Loucy (cell line): ENCODE results near the gene PRR20B.
"Not testable (repeated sequence)": the region's sequence is repeated elsewhere in the genome, so short reads cannot be mapped to it uniquely, and the experiment has no call there.

Experiments used
- H2AFZ ChIP-seq: fragments of 200-600 bp; sonication (generic); 2 replicates; pipeline ENCODE4 v1.6.0; 2016; ENCODE audit warnings: antibody characterized with exemption, mild to moderate bottlenecking, low read length, moderate library complexity
- H3F3A ChIP-seq: fragments of 200-600 bp; 2 replicates; pipeline ENCODE4 v1.6.0; 2016; ENCODE audit warnings: antibody characterized with exemption, low read depth, mild to moderate bottlenecking
- H3K27me3 ChIP-seq: fragments of 200-600 bp; sonication (generic); 2 replicates; pipeline ENCODE4 v1.6.1; 2014; ENCODE audit warnings: low read length, mild to moderate bottlenecking; ENCODE audit not compliant: insufficient read depth, poor library complexity, severe bottlenecking
- H3K36me3 ChIP-seq: fragments of 200-600 bp; sonication (generic); 2 replicates; pipeline ENCODE4 v1.6.1; 2016; ENCODE audit warnings: low read length; ENCODE audit not compliant: insufficient read depth
- H3K4me1 ChIP-seq: fragments of 200-600 bp; sonication (generic); 2 replicates; pipeline ENCODE4 v1.5.1; 2014; ENCODE audit warnings: low read length, mild to moderate bottlenecking; ENCODE audit not compliant: insufficient read depth, poor library complexity, severe bottlenecking
- H3K4me2 ChIP-seq: fragments of 200-600 bp; sonication (generic); 2 replicates; pipeline ENCODE4 v1.6.0; 2014; ENCODE audit warnings: antibody characterized with exemption, low read length, low read depth, mild to moderate bottlenecking; ENCODE audit not compliant: poor library complexity, severe bottlenecking
- H3K4me3 ChIP-seq: fragments of 200-600 bp; sonication (generic); 2 replicates; pipeline ENCODE4 v1.5.1; 2014; ENCODE audit warnings: low read length, mild to moderate bottlenecking, mixed read lengths; ENCODE audit not compliant: poor library complexity, severe bottlenecking
- H3K79me2 ChIP-seq: fragments of 200-600 bp; sonication (generic); 2 replicates; pipeline ENCODE4 v1.6.1; 2014; ENCODE audit warnings: low read length; ENCODE audit not compliant: insufficient read depth
- H3K9ac ChIP-seq: fragments of 200-600 bp; sonication (generic); 2 replicates; pipeline ENCODE4 v1.6.0; 2014; ENCODE audit warnings: mild to moderate bottlenecking, low read depth, low read length, moderate library complexity; ENCODE audit not compliant: poor library complexity, severe bottlenecking
- H3K9me2 ChIP-seq: fragments of 200-600 bp; sonication (generic); replicated peaks from 2 replicates; pipeline ENCODE4 v1.6.1; 2016; ENCODE audit warnings: low read depth, low read length, mixed read lengths
- H3K9me3 ChIP-seq: fragments of 200-600 bp; sonication (generic); 2 replicates; pipeline ENCODE4 v1.6.1; 2014; ENCODE audit warnings: mild to moderate bottlenecking, antibody characterized with exemption, low read length, low read depth; ENCODE audit not compliant: insufficient read depth
- H4K20me1 ChIP-seq: fragments of 200-600 bp; sonication (generic); 2 replicates; pipeline ENCODE4 v1.6.0; 2014; ENCODE audit warnings: antibody characterized with exemption, low read length, mild to moderate bottlenecking; ENCODE audit not compliant: insufficient read depth, poor library complexity, severe bottlenecking
- EZH2phosphoT487 ChIP-seq: fragments of 200-600 bp; IDR thresholded peaks from 2 replicates; pipeline ENCODE4 v1.6.1; 2018; ENCODE audit warnings: antibody characterized with exemption, mild to moderate bottlenecking, moderate library complexity, borderline replicate concordance
- TF ChIP-seq, protein P1 (sequence below): fragments of 200-600 bp; sonication (generic); conservative IDR thresholded peaks from 2 replicates; pipeline ENCODE4 v1.5.1; 2014; ENCODE audit warnings: mild to moderate bottlenecking, antibody characterized with exemption, low read length

PRR20B gene

GRCh38 chr13:57148106-57148505 is 818 bp downstream of the PRR20B start:
- H2AFZ ChIP-seq, H3K27me3 ChIP-seq, H3K4me1 ChIP-seq, H3K9me3 ChIP-seq, H3K79me2 ChIP-seq, H3K36me3 ChIP-seq, H3K4me2 ChIP-seq, H4K20me1 ChIP-seq, H3K9ac ChIP-seq, H3K9me2 ChIP-seq, H3K4me3 ChIP-seq, H3F3A ChIP-seq: not testable (repeated sequence)

DNA sequence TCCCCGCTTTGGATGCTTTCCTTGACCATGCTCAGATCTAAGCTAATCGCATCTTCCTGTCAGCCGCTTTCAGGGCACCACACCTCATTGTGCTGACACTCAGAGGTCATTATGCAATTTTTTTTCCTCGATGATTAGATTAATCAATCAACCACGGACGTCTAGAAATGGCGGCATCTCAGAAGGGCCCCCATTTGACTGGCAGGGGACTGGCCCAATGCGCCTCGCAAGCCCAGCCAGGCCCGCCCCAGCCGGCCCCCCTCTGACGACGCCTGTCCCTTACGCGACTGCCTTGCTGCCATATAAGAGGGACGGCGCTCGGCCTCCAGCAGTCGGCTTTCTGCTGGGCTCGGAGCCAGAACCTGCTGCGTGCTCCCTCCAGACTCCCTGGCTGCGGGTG is 6.5 kb downstream of the PRR20B start, which contains the start of gene PRR20C:
Gene PRR20C (plus strand): TSS at position 301 of the 400 bp plus-strand sequence. CDS start 387 bp downstream, outside the sequence.
- not testable (repeated sequence) for H3K4me3 ChIP-seq, H2AFZ ChIP-seq, H3K27me3 ChIP-seq, H3K36me3 ChIP-seq, H3K79me2 ChIP-seq, H3K9me3 ChIP-seq, H4K20me1 ChIP-seq, H3K9ac ChIP-seq, H3F3A ChIP-seq, H3K4me1 ChIP-seq, H3K9me2 ChIP-seq, H3K4me2 ChIP-seq

DNA sequence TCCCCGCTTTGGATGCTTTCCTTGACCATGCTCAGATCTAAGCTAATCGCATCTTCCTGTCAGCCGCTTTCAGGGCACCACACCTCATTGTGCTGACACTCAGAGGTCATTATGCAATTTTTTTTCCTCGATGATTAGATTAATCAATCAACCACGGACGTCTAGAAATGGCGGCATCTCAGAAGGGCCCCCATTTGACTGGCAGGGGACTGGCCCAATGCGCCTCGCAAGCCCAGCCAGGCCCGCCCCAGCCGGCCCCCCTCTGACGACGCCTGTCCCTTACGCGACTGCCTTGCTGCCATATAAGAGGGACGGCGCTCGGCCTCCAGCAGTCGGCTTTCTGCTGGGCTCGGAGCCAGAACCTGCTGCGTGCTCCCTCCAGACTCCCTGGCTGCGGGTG is 13.0 kb downstream of the PRR20B start, which contains the start of gene PRR20D:
Gene PRR20D (plus strand): TSS at position 301 of the 400 bp plus-strand sequence. CDS start 387 bp downstream, outside the sequence.
- H3K9me2 ChIP-seq, H2AFZ ChIP-seq, H3K4me1 ChIP-seq, H3K4me3 ChIP-seq, H3K9ac ChIP-seq, H4K20me1 ChIP-seq, H3F3A ChIP-seq, H3K4me2 ChIP-seq, H3K36me3 ChIP-seq, H3K9me3 ChIP-seq, H3K27me3 ChIP-seq, H3K79me2 ChIP-seq: not testable (repeated sequence)

DNA sequence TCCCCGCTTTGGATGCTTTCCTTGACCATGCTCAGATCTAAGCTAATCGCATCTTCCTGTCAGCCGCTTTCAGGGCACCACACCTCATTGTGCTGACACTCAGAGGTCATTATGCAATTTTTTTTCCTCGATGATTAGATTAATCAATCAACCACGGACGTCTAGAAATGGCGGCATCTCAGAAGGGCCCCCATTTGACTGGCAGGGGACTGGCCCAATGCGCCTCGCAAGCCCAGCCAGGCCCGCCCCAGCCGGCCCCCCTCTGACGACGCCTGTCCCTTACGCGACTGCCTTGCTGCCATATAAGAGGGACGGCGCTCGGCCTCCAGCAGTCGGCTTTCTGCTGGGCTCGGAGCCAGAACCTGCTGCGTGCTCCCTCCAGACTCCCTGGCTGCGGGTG is 19.6 kb downstream of the PRR20B start, which contains the start of gene PRR20E:
Gene PRR20E (plus strand): TSS at position 301 of the 400 bp plus-strand sequence. CDS start 387 bp downstream, outside the sequence.
- H3K4me2 ChIP-seq, H2AFZ ChIP-seq, H3K79me2 ChIP-seq, H3K9me3 ChIP-seq, H4K20me1 ChIP-seq, H3K36me3 ChIP-seq, H3K4me1 ChIP-seq, H3K27me3 ChIP-seq, H3K9me2 ChIP-seq, H3K4me3 ChIP-seq, H3K9ac ChIP-seq, H3F3A ChIP-seq: not testable (repeated sequence)

DNA sequence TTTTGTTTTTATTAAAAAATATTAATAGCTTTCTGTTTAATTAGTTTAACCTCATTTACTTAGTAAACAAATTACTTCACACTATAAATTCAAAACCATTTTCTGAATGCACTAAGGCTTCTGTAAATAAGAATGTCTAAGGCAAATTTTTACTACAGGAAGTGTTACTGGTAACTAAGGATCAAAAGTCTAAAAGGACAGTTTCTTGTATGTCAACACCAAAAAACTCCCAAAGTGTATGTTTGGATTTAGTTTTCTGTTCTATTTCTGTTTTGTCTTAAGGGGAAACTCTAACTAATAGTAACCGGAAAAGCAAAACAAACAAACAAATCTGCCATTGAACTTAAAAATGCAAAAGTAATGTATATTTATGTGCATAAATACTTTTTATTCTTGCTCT is 44.4 kb downstream of the PRR20B start:
- Histone ChIP-seq H3K79me2 (no peaks in the 10 kb centered on the region), H3K4me3 (no peak overlapping the region), H3K27me3 (no peaks in the 10 kb centered on the region), H3K4me1 (no peaks in the 10 kb centered on the region), H3F3A (no peaks in the 10 kb centered on the region), H3K9ac (no peak overlapping the region), H3K36me3 (no peaks in the 10 kb centered on the region), H3K9me3 (no peaks in the 10 kb centered on the region), H2AFZ (no peak overlapping the region), H3K4me2 (no peak overlapping the region), H3K9me2 (no peaks in the 10 kb centered on the region), H4K20me1 (no peaks in the 10 kb centered on the region)
- TF ChIP-seq, protein P1, sequence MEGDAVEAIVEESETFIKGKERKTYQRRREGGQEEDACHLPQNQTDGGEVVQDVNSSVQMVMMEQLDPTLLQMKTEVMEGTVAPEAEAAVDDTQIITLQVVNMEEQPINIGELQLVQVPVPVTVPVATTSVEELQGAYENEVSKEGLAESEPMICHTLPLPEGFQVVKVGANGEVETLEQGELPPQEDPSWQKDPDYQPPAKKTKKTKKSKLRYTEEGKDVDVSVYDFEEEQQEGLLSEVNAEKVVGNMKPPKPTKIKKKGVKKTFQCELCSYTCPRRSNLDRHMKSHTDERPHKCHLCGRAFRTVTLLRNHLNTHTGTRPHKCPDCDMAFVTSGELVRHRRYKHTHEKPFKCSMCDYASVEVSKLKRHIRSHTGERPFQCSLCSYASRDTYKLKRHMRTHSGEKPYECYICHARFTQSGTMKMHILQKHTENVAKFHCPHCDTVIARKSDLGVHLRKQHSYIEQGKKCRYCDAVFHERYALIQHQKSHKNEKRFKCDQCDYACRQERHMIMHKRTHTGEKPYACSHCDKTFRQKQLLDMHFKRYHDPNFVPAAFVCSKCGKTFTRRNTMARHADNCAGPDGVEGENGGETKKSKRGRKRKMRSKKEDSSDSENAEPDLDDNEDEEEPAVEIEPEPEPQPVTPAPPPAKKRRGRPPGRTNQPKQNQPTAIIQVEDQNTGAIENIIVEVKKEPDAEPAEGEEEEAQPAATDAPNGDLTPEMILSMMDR, result no peak
- no peak for TF ChIP-seq EZH2phosphoT487
